HS-27A (cell line): ENCODE data around the gene ZNG1C.
"Not testable (repeated sequence)": the region's sequence is repeated elsewhere in the genome, so short reads cannot be mapped to it uniquely, and the experiment has no call there.

Experiments used
- DNase-seq: peaks from one replicate; pipeline ENCODE4 v3.0.0-alpha.2; 2012; ENCODE audit warnings: low read depth, missing footprints

Gene ZNG1C

GRCh38 chr9:68343242-68343641 is 101.5 kb downstream of the ZNG1C start:
- not testable (repeated sequence) for DNase-seq

GRCh38 chr9:68343992-68344391 is 102.2 kb downstream of the ZNG1C start:
- not testable (repeated sequence) for DNase-seq
